OCI-LY1 (cell line): ENCODE results near the gene ZNF362.

Source experiments
- H2AFZ ChIP-seq: fragments of 200-600 bp; sonication (generic), shearing (Covaris generic); 2 replicates; pipeline ENCODE4 v1.6.0; 2014; ENCODE audit warnings: antibody characterized with exemption, mild to moderate bottlenecking, low read length
- H3F3A ChIP-seq: fragments of 200-600 bp; sonication (generic), shearing (Covaris generic); 2 replicates; pipeline ENCODE4 v1.6.0; 2014; ENCODE audit warnings: mild to moderate bottlenecking, antibody characterized with exemption, low read length, moderate library complexity; ENCODE audit not compliant: insufficient read depth
- H3K27ac ChIP-seq: fragments of 200-600 bp; sonication (generic); 2 replicates; pipeline ENCODE4 v1.5.1; 2014; ENCODE audit warnings: low read length, mixed run types, mild to moderate bottlenecking, low read depth; ENCODE audit not compliant: poor library complexity, severe bottlenecking
- H3K27me3 ChIP-seq: fragments of 200-600 bp; sonication (generic); 2 replicates; pipeline ENCODE4 v1.6.0; 2014; ENCODE audit warnings: antibody characterized with exemption, mild to moderate bottlenecking, low read length, moderate library complexity; ENCODE audit not compliant: insufficient read depth
- H3K36me3 ChIP-seq: fragments of 200-600 bp; sonication (generic); 2 replicates; pipeline ENCODE4 v1.6.1; 2014; ENCODE audit warnings: mild to moderate bottlenecking, antibody characterized with exemption, low read length, moderate library complexity, mixed read lengths; ENCODE audit not compliant: insufficient read depth
- H3K4me1 ChIP-seq: fragments of 200-600 bp; sonication (generic); 2 replicates; pipeline ENCODE4 v1.5.1; 2014; ENCODE audit warnings: mild to moderate bottlenecking, low read length, moderate library complexity; ENCODE audit not compliant: insufficient read depth, severe bottlenecking
- H3K4me2 ChIP-seq: fragments of 200-600 bp; sonication (generic), shearing (Covaris generic); 2 replicates; pipeline ENCODE4 v1.6.1; 2014; ENCODE audit warnings: low read length
- H3K4me3 ChIP-seq: fragments of 200-600 bp; sonication (generic); 2 replicates; pipeline ENCODE4 v1.5.1; 2014; ENCODE audit warnings: low read length, low read depth, mild to moderate bottlenecking, mixed read lengths; ENCODE audit not compliant: poor library complexity, severe bottlenecking
- H3K79me2 ChIP-seq: fragments of 200-600 bp; shearing (Covaris generic); 2 replicates; pipeline ENCODE4 v1.6.1; 2016; ENCODE audit warnings: mixed run types, low read length, mixed read lengths; ENCODE audit not compliant: insufficient read depth
- H3K9ac ChIP-seq: fragments of 200-600 bp; sonication (generic), shearing (Covaris generic); 2 replicates; pipeline ENCODE4 v1.6.1; 2014; ENCODE audit warnings: mild to moderate bottlenecking, low read length, mixed read lengths
- H3K9me2 ChIP-seq: fragments of 200-600 bp; sonication (generic), shearing (Covaris generic); 2 replicates; pipeline ENCODE4 v1.6.1; 2014; ENCODE audit warnings: low read depth, mild to moderate bottlenecking, low read length, mixed read lengths
- H3K9me3 ChIP-seq: fragments of 200-600 bp; shearing (Covaris generic); 2 replicates; pipeline ENCODE4 v1.6.1; 2014; ENCODE audit warnings: low read length, mixed read lengths
- H4K20me1 ChIP-seq: fragments of 200-600 bp; sonication (generic), shearing (Covaris generic); 2 replicates; pipeline ENCODE4 v1.6.0; 2016; ENCODE audit warnings: mild to moderate bottlenecking, low read length; ENCODE audit not compliant: insufficient read depth
- EZH2 ChIP-seq: fragments of 200-600 bp; sonication (generic), shearing (Covaris generic); IDR thresholded peaks from 2 replicates; pipeline ENCODE4 v1.8.0; 2017; ENCODE audit warnings: borderline replicate concordance, mixed run types, mild to moderate bottlenecking, antibody characterized with exemption, low read length, moderate library complexity, mixed read lengths
- TF ChIP-seq, protein P1 (sequence below): fragments of 200-600 bp; sonication (generic), shearing (Covaris generic); IDR thresholded peaks from 2 replicates; pipeline ENCODE4 v1.5.1; 2017; ENCODE audit warnings: mild to moderate bottlenecking, antibody characterized with exemption, low read length, moderate library complexity, mixed read lengths

The ZNF362 gene

GRCh38 chr1:33257207-33257771 is 997 bp downstream of the ZNF362 start:
- Histone ChIP-seq H2AFZ (no peak overlapping the region), H3K4me3 (peak overlapping the region; percentile 68), H3K9me3 (no peaks in the 10 kb centered on the region), H3K4me2 (peak overlapping the region; percentile 72), H3K27me3 (no peaks in the 10 kb centered on the region; the same call in 1 of the 2 replicates), H3K9me2 (no peaks in the 10 kb centered on the region), H4K20me1 (no peaks in the 10 kb centered on the region), H3K9ac (peak overlapping the region; percentile 62), H3K36me3 (no peaks in the 10 kb centered on the region; the same call in 1 of the 2 replicates), H3K79me2 (no peaks in the 10 kb centered on the region), H3K4me1 (peaks cover 19% of the 10 kb centered on the region), H3F3A (no peaks in the 10 kb centered on the region), H3K27ac (no peak overlapping the region)
- TF ChIP-seq EZH2, result no peak

- Histone ChIP-seq H3K4me1 (peaks cover 19% of the 10 kb centered on the region), H3F3A (no peaks in the 10 kb centered on the region), H3K36me3 (no peaks in the 10 kb centered on the region; the same call in 1 of the 2 replicates)
Measured at GRCh38 chr1:33257772-33258712, 1.8 kb downstream of the ZNF362 start.

DNA sequence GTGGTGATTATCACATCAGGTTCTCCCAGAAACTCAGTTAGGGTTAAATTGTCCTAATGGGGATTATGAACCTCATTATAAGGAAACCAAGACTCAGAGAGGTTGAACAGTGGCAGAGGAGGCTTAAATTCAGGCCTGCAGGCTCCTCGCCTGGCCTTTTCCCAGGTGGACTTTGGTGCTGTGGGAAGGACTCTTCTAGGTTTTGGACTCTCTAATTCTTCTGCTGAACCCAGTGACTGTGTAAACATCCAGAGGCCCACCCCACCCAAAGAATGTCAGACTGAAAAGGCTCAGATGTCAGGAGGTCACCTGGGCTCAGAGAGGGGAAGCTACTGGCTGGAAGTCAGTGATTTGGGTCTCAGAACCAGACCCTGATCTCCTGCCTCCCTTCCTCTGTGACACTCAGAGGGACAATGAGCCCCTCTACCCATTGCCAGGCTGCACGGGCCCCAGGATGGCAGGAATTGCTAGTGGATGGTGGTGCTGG is 2.5 kb downstream of the ZNF362 start:
- no peaks in the 10 kb centered on the region for H3K9me3 ChIP-seq
- no peak overlapping the region for H2AFZ ChIP-seq
- no peak overlapping the region for H3K4me2 ChIP-seq
- no peaks in the 10 kb centered on the region for H4K20me1 ChIP-seq
- no peaks in the 10 kb centered on the region for H3K9me2 ChIP-seq
- H3K4me1 ChIP-seq, result peaks cover 19% of the 10 kb centered on the region
- no peak overlapping the region for H3K4me3 ChIP-seq
- no peaks in the 10 kb centered on the region for H3K79me2 ChIP-seq
- H3K36me3 ChIP-seq, result no peaks in the 10 kb centered on the region; the same call in 1 of the 2 replicates
- H3F3A ChIP-seq, result no peaks in the 10 kb centered on the region
- TF ChIP-seq, protein P1, sequence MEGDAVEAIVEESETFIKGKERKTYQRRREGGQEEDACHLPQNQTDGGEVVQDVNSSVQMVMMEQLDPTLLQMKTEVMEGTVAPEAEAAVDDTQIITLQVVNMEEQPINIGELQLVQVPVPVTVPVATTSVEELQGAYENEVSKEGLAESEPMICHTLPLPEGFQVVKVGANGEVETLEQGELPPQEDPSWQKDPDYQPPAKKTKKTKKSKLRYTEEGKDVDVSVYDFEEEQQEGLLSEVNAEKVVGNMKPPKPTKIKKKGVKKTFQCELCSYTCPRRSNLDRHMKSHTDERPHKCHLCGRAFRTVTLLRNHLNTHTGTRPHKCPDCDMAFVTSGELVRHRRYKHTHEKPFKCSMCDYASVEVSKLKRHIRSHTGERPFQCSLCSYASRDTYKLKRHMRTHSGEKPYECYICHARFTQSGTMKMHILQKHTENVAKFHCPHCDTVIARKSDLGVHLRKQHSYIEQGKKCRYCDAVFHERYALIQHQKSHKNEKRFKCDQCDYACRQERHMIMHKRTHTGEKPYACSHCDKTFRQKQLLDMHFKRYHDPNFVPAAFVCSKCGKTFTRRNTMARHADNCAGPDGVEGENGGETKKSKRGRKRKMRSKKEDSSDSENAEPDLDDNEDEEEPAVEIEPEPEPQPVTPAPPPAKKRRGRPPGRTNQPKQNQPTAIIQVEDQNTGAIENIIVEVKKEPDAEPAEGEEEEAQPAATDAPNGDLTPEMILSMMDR, result no peak
- TF ChIP-seq EZH2, result no peak
- H3K27ac ChIP-seq, result no peak overlapping the region
- no peaks in the 10 kb centered on the region; the same call in 1 of the 2 replicates for H3K27me3 ChIP-seq
- no peak overlapping the region for H3K9ac ChIP-seq

More at GRCh38 chr1:33257772-33258712, 1.8 kb downstream of the ZNF362 start:
- Histone ChIP-seq H3K27me3 (no peaks in the 10 kb centered on the region; the same call in 1 of the 2 replicates), H3K4me3 (peak overlapping the region; percentile 68), H3K4me2 (peak overlapping the region; percentile 72), H2AFZ (no peak overlapping the region), H4K20me1 (no peaks in the 10 kb centered on the region), H3K27ac (no peak overlapping the region), H3K9me2 (no peaks in the 10 kb centered on the region), H3K9ac (peak overlapping the region; percentile 62; the same call in 1 of the 2 replicates), H3K9me3 (no peaks in the 10 kb centered on the region), H3K79me2 (no peaks in the 10 kb centered on the region)
- TF ChIP-seq, protein P1, result no peak
- no peak for TF ChIP-seq EZH2
